HL-60 (cell line): ENCODE measurements around the gene OPALIN.

Source experiments
- DNase-seq, 2 experiments: peaks; one replicate each; pipeline ENCODE4 v3.0.0-alpha.2; 2010 to 2020; ENCODE audit warnings: low read depth in 1 of 2, low spot score in 1 of 2
- H3K27ac ChIP-seq: fragments of 250-450 bp; sonication (Bioruptor Pico); replicated peaks from 2 replicates; pipeline ENCODE4 v1.5.1; 2020; ENCODE audit warnings: mild to moderate bottlenecking, moderate library complexity
- H3K27me3 ChIP-seq: fragments of 250-450 bp; sonication (Bioruptor Pico); 2 replicates; pipeline ENCODE4 v1.5.1; 2021; ENCODE audit warnings: mild to moderate bottlenecking, moderate library complexity; ENCODE audit not compliant: insufficient read depth, poor library complexity, severe bottlenecking
- H3K4me3 ChIP-seq: replicated peaks from 2 replicates; pipeline ENCODE4 v1.5.1; 2011; ENCODE audit warnings: mild to moderate bottlenecking, control low read depth, low read length; ENCODE audit not compliant: insufficient read depth
- CTCF ChIP-seq: IDR thresholded peaks from one replicate; pipeline ENCODE4 v1.5.1; 2011; ENCODE audit warnings: low read length, control low read depth, inconsistent platforms; ENCODE audit not compliant: insufficient read depth
- GABPA ChIP-seq: IDR thresholded peaks from 2 replicates; pipeline ENCODE4 v1.6.1; 2012; ENCODE audit warnings: low read depth
- POLR2AphosphoS5 ChIP-seq: IDR thresholded peaks from 2 replicates; pipeline ENCODE4 v1.6.1; 2012; ENCODE audit warnings: low read depth
- REST ChIP-seq: IDR thresholded peaks from 2 replicates; pipeline ENCODE4 v1.6.1; 2012; ENCODE audit warnings: low read depth; ENCODE audit not compliant: insufficient replicate concordance
- SPI1 ChIP-seq: IDR thresholded peaks from 2 replicates; pipeline ENCODE4 v1.6.1; 2012; ENCODE audit warnings: low read depth, mild to moderate bottlenecking, borderline replicate concordance

Gene OPALIN

GRCh38 chr10:96390460-96390864, 31.7 kb upstream of the OPALIN start:
- H3K27me3 ChIP-seq = no peaks in the 10 kb centered on the region
- TF ChIP-seq REST (no peak), POLR2AphosphoS5 (no peak), CTCF (no peak), GABPA (no peak), SPI1 (no peak)
- no peak overlapping the region for H3K27ac ChIP-seq
- DNase-seq = no peak
- no peak overlapping the region for H3K4me3 ChIP-seq

GRCh38 chr10:96389785-96390184, 31.0 kb upstream of the OPALIN start:
- H3K27me3 ChIP-seq = no peaks in the 10 kb centered on the region
- no peak for DNase-seq
- no peak overlapping the region for H3K4me3 ChIP-seq
- no peak for TF ChIP-seq GABPA
- TF ChIP-seq SPI1 = no peak
- TF ChIP-seq POLR2AphosphoS5 = no peak
- no peak for TF ChIP-seq REST
- TF ChIP-seq CTCF = no peak
- H3K27ac ChIP-seq = no peak overlapping the region

GRCh38 chr10:96387601-96388000, 28.8 kb upstream of the OPALIN start:
- no peak overlapping the region for H3K4me3 ChIP-seq
- no peak for DNase-seq
- H3K27ac ChIP-seq = no peak overlapping the region
- TF ChIP-seq POLR2AphosphoS5 (no peak), GABPA (no peak), SPI1 (no peak), REST (no peak)
- H3K27me3 ChIP-seq = no peaks in the 10 kb centered on the region
